ENCODE data around the gene LIF.

- peak in 1 of 4 donors; percentile 70 for TF ChIP-seq POLR2AphosphoS5 (IDR thresholded peaks at IDR 0.05)
- TF ChIP-seq EP300 (IDR thresholded peaks at IDR 0.05) = no peak
- TF ChIP-seq CTCF (IDR thresholded peaks at IDR 0.05) = no peak
Observed at GRCh38 chr22:30212363-30212995, 34.1 kb downstream of the LIF start.
